C4-2B (cell line): ENCODE results near the gene B3GAT1.

Experiments used
- ZFX ChIP-seq: fragments of 450-650 bp; IDR thresholded peaks from 2 replicates; pipeline ENCODE4 v1.6.1; 2017
- TF ChIP-seq, protein P1 (sequence below): fragments of 450-650 bp; conservative IDR thresholded peaks from 2 replicates; pipeline ENCODE4 v1.5.1; 2017; ENCODE audit warnings: mild to moderate bottlenecking

DNA sequence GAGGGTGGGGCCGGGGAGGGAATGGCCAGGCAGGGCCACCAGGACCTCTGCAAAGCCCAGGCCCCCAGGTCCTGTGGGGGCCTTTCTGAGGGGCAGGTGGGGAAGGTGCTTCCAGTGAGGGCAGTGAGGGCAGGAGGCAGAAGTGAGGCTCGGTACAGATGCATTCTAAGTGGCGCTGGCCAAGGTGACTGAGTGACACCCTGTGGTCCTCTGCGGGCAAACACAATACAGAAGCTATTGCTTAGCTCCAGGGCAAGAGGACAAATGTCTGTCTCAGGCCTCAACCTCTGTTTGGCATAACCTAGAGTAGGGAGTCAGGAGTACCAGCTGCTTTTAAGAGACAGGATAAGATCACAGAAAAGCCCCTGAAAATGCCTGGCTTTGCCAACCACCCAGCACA is 31.3 kb downstream of the B3GAT1 start:
- TF ChIP-seq, protein P1, sequence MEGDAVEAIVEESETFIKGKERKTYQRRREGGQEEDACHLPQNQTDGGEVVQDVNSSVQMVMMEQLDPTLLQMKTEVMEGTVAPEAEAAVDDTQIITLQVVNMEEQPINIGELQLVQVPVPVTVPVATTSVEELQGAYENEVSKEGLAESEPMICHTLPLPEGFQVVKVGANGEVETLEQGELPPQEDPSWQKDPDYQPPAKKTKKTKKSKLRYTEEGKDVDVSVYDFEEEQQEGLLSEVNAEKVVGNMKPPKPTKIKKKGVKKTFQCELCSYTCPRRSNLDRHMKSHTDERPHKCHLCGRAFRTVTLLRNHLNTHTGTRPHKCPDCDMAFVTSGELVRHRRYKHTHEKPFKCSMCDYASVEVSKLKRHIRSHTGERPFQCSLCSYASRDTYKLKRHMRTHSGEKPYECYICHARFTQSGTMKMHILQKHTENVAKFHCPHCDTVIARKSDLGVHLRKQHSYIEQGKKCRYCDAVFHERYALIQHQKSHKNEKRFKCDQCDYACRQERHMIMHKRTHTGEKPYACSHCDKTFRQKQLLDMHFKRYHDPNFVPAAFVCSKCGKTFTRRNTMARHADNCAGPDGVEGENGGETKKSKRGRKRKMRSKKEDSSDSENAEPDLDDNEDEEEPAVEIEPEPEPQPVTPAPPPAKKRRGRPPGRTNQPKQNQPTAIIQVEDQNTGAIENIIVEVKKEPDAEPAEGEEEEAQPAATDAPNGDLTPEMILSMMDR: no peak
- TF ChIP-seq ZFX: no peak
